GM06990 (cell line): Measurements from ENCODE around the gene TRRAP.

Experiments
- DNase-seq: peaks from one replicate; pipeline ENCODE4 v3.0.0-alpha.2; 2011; ENCODE audit not compliant: insufficient read length; ENCODE audit errors: extremely low read depth
- H3K27me3 ChIP-seq: replicated peaks from 2 replicates; pipeline ENCODE4 v1.6.0; 2011; ENCODE audit warnings: low read length; ENCODE audit not compliant: control insufficient read depth, insufficient read depth
- H3K36me3 ChIP-seq: 2 replicates; pipeline ENCODE4 v1.5.1; 2011; ENCODE audit warnings: low read length; ENCODE audit not compliant: control insufficient read depth, insufficient read depth
- H3K4me3 ChIP-seq: replicated peaks from 2 replicates; pipeline ENCODE4 v1.5.1; 2011; ENCODE audit warnings: low read depth, mild to moderate bottlenecking, control low read depth, low read length
- CTCF ChIP-seq: IDR thresholded peaks from 2 replicates; pipeline ENCODE4 v1.5.1; 2011; ENCODE audit warnings: low read length, control low read depth, mild to moderate bottlenecking, inconsistent platforms; ENCODE audit not compliant: insufficient read depth, poor library complexity, severe bottlenecking

Gene TRRAP

GRCh38 chr7:99004781-99005500 lies 126.6 kb downstream of the TRRAP start:
- no peak for DNase-seq
- H3K4me3 ChIP-seq = no peak overlapping the region
- H3K27me3 ChIP-seq = no peaks in the 10 kb centered on the region
- no peak for TF ChIP-seq CTCF
- peaks cover 33% of the 10 kb centered on the region for H3K36me3 ChIP-seq

GRCh38 chr7:99005776-99006175 lies 127.4 kb downstream of the TRRAP start:
- Histone ChIP-seq H3K27me3 (no peaks in the 10 kb centered on the region), H3K36me3 (peaks cover 33% of the 10 kb centered on the region), H3K4me3 (no peak overlapping the region)
- no peak for DNase-seq
- no peak for TF ChIP-seq CTCF

GRCh38 chr7:99006739-99007424 lies 128.6 kb downstream of the TRRAP start:
- Histone ChIP-seq H3K36me3 (peaks cover 37% of the 10 kb centered on the region), H3K27me3 (no peaks in the 10 kb centered on the region), H3K4me3 (no peak overlapping the region)
- no peak for DNase-seq
- TF ChIP-seq CTCF = no peak

GRCh38 chr7:99008181-99008631 lies 129.9 kb downstream of the TRRAP start:
- no peak for DNase-seq
- Histone ChIP-seq H3K27me3 (no peaks in the 10 kb centered on the region), H3K4me3 (no peak overlapping the region), H3K36me3 (peaks cover 35% of the 10 kb centered on the region)
- TF ChIP-seq CTCF = no peak

- no peaks in the 10 kb centered on the region for H3K27me3 ChIP-seq
- TF ChIP-seq CTCF = no peak
- no peak overlapping the region for H3K4me3 ChIP-seq
- H3K36me3 ChIP-seq = peaks cover 44% of the 10 kb centered on the region
- DNase-seq = no peak
Measured at GRCh38 chr7:99008921-99009530, 130.7 kb downstream of the TRRAP start.
